Endometrial microvascular endothelial cells (primary cell): Measurements from ENCODE around the gene TLR8. TPM values are rescaled to one million over a fixed set of nuclear protein-coding genes. Genes with fewer than 3 reads are reported as not detected.
"Not testable (repeated sequence)": the region's sequence is repeated elsewhere in the genome, so short reads cannot be mapped to it uniquely, and the experiment has no call there.

Experiments
- in situ Hi-C: cut with HindIII; loops from 2 replicates; pipeline ENCODE4 v1.10.0; 2017; ENCODE audit warnings: low sequenced_read_pairs, low pct_unique_long_range_greater_than_20kb; ENCODE audit errors: inconsistent ontology term
- total RNA-seq: library from RNA; depleted of rRNA; stranded (reverse); fragments of >200 nt; gene quantifications from one replicate; pipeline ENCODE4 v1.2.3, GENCODE V29; 2015; ENCODE audit errors: inconsistent ontology term

TLR8 gene
- total RNA-seq, 1 donor from 2014 or later, result not detected

DNA sequence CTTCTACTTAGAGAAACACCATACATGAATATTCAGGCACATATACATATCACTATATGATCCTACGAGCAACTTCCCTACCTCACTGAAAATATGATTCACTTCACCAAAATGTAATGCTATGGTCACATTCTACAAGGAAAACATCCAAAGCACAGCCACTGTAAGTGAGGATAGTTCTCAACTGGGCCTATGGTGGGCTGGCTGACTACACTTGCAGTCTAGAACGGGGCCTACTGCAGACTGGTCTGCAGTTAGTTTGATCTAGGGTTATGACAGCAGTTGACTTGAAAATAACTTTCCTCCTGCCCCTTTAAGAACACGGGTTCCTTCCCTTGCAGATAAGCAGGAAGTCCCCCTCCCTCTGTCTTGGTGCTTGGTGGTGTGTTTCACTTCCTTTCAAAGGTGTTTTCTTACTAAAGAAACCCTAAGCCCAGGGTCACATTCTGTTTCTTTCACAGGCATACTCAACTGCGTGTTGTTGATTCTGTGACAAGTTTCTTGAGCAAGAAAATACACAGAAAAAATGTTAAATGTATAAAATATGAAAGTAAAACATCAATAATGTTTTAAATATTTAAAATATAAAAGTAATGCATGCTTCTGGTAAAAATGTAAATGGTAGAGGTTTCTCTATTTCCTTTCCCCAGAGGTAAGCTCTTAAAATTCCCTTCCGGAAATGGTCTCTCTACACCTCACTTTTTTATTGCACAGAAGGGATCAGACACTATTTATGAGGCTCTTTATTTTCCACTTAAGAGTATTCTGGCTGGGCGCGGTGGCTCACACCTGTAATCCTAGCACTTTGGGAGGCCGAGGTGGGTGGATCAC lies 50.5 kb downstream of the TLR8 start:
- in situ Hi-C loops, result no loop called here

DNA sequence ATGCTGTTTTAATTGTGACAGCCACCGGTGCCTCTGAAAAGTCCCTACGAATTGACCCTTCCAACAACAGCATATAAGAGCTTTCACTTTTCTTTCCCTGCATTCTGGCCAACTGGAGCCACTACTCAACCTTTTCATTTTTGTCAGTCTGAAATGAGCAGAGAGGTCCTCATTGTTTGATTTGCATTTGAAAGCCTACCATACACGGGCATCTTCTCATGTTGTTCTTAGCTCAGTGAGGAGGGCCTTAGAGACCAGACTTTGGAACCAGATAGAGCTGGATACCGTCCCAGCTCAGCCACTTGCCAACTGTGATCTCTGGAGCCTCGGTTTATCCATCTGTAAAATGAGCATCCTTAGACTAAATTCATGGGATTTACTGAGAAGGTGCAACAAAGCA lies 51.6 kb downstream of the TLR8 start:
- in situ Hi-C loops, result no loop called here

DNA sequence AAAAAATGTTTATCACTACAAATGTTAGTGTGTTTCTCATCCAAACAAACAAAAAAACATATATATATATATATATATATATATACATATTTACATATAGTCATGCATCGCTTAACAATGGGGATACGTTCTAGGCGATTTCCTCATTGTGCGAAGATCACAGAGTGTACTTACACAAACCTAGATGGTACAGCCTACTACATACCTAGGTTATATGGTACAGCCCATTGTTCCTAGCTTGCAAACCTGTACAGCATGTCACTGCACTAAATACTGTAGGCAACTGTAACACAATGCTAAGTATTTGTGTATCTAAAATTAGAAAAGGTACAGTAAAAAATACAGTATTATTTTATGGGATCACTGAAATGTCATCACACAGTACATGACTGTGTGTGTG lies 52.0 kb downstream of the TLR8 start:
- in situ Hi-C loops, result no loop called here

DNA sequence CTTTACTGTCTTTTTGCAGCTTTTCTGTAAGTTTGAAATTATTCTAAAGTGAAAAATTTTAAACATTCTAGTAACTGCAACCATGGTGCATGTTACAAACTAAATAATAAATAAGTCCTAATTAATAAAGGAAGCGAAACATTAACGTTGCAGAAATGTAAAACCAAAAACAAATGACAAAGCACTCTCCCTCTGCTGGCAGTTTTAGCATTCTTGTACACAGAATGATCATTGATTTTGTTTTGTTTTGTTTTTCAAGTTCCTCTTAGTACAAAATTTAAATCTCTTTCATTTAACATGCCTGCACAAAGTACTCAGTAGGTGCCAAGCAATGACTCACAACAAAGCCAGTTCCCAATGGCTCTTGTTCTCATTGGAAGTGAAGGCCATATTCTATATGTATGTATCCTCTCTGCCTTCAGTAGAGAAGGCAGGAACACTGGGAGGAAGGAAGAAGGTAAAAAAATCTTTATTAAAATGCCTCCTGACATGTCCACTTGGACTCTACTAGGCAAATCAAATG lies 54.8 kb downstream of the TLR8 start:
- in situ Hi-C loops, result no loop called here

DNA sequence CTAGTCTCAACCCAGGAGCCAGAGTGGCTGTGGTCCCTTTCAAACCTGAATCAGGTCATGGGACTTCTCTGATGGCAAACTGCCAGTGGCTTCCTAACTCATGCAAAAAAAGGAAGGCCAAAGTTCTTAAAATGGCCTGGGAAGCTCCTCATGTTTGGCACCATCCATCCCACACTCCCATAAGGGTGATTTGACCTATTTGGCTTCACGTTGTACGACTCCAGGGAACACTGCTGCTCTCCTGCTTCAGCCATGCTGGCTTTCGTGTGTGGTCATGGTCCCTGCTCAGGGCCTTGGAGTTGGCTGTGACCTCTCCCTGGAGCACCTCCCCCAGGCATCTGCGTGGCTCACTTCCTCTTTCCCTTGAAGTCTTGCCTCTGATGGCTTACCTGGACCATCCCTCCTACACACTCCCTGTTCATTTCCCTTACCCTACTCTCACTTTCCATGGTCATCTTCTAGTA lies 55.7 kb downstream of the TLR8 start:
- in situ Hi-C loops, result no loop called here

DNA sequence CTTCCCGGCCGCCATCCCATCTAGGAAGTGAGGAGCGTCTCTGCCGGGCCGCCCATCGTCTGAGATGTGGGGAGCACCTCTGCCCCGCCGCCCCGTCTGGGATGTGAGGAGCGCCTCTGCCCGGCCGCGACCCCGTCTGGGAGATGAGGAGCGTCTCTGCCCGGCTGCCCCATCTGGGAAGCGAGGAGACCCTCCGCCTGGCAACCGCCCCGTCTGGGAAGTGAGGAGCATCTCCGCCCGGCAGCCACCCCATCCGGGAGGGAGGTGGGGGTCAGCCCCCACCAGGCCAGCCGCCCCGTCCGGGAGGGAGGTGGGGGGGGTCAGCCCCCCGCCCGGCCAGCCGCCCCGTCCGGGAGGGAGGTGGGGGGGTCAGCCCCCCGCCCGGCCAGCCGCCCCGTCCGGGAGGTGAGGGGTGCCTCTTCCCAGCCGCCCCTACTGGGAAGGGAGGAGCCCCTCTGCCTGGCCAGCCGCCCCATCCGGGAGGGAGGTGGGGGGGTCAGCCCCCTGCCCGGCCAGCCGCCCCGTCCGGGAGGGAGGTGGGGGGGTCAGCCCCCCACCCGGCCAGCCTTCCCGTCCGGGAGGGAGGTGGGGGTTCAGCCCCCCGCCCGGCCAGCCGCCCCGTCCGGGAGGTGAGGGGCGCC lies 56.9 kb downstream of the TLR8 start:
- in situ Hi-C loops, result not testable (repeated sequence)

DNA sequence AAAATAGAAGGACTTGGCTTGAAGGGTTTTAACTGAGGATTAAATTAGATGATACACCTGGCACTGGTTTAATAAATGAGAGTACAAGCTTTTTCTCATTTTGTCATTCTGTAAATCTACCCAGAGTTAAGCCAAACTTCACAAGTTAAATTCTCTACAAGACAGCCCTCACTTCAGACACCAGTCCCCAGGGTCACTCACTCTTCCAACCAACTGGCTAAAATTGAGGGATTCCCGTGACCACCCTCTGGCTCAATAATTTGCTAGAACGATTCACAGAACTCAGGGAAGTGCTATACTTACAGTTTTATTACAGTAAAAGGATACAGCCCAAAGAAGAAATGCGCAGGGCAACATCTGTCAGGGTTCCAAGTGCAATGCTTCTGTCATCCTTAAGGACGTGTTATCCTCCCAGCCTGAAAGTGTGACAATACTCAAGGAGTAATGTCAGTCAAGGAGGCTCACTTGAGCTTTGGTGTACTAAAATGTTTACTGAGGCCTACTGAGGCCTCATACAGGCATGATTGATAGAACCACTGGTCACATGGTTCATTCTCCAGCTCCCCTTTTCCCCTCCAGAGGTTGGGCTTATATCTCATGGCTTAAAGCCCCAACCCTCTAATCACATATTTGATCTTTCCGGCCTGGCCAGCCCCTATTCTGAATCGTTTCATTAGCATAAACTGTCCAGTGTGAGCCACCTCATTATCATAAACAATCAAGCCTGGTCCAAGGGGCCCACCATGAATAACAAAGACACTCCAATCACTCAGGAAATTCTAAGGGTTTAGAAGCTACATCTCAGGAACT lies 58.9 kb downstream of the TLR8 start:
- in situ Hi-C loops, result no loop called here

DNA sequence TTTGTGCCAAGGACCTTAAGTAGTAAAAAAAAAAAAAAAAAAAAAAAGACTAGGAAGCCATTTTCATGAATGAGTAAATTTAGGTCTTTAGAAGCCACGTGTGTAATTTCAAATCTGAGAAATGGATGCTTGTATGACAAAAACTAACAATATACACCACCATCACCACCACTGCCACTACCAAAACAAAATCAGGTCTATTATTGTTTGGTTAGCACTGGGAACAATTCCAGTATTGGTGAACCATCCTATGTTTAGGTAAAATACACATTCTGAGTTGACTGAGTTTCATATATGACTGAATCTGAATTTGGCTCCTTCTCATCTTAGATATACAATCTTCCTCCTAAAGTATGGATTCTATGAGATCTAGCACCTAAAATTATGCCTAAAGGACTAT lies 59.7 kb downstream of the TLR8 start:
- in situ Hi-C loops, result no loop called here

DNA sequence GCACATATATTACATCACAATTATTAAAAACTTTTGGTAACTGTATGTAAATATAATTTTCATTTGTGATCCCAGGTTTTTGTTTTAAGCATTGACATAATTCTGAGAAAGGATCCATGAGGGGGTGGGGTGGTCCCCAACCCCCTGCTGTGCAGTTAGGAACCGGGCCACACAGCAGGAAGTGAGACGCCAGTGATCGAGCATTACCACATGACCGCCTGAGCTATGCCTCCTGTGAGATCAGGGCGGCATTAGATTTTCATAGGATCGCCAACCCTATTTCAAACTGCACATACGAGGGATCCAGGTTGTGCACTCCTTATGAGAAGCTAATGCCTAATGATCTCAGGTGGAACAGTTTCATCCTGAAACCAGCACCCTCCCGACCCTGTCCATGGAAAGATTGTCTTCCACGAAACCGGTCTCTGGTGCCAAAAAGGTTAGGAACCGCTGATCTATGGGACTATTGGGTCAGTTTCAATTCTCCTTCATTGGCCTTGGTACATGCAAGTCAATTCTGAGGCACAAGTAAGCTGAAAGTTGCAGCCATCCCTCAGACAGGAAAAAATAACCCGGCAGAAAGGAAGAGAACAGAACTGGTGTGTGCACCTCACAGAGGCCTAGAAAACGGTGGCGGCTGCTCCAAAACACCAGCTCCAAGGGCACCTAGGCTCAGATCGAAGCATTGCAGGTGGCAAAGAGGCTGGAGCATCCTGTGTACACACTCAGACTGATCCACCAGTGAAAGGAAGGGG lies 61.5 kb downstream of the TLR8 start:
- in situ Hi-C loops, result no loop called here

DNA sequence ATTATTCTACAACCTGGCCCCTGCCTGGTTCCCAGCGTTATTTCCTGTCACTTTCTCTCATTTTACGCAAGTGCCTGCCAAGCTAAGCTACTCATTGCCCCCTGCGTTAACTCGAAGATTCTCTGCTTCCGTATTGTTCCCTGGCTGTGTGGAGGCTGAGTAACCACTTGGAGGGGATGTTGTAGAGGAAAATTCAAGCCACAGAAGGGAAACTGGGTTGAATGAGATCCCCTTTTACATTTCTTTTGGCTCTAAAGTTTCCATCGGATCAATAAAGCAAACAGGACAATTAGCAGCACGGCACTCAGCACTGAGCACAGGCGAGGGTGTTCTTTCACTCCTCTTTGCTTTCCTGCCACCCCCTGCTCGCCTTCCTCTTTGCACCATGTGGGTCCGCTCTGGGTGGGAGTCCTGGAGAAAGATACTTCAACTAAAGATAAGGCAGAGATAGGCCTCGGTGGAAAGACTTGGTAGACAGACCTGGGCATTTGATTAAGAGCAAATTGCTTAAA lies 64.3 kb downstream of the TLR8 start:
- in situ Hi-C loops, result no loop called here

DNA sequence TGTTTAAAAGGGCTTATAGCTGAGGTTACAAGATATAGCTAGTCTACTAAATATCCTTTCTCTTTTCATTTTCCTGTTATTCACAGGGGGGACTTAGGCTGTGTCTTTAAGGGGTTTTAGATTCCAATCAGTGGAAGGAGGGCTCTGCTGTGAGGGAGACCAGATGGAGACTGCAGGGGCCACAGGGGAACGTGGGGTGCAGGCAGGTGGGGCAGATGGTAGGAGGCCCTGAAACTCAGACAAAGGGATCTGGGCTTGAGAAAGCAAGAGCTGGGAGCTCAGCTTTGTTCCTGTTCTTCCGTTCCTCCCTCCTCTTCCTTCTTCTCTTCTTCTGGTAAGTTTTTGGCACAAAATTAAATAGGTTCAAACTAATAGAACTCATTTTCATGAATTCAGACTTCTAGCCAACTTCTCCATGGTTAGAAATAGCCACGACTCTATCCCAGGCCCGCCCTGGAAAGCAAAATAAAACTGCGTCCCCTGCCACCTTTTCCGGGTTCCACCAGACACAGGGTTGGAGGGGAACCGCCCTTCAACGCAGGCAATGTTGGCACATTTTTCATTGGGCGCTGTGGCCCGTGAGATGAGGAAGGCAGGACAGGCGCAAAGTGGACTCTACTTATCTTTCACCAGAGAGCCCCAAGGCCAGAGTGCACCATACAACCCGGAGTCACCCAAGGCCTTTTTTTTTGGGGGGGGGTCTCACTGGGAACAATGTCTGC lies 65.0 kb downstream of the TLR8 start:
- in situ Hi-C loops, result no loop called here

DNA sequence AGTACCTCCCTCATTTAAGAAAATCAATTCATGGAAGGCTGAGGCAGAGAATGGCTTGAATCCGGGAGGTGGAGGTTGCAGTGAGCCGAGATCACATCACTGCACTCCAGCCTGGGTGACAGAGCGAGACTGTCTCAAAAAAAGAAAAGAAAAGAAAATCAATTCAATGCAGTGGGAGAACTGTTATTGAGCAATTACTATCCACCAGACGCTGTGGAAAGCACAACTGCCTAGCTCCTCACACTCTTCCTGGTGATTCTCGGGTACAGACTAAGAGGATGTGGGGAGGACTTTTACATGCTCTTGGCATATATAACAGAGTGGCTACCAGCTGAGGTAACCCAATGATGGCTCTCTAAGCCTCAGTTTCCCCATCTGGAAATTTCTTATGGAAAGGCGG lies 65.8 kb downstream of the TLR8 start:
- in situ Hi-C loops, result no loop called here

Other genes with a start within 250 kb of the TLR8 start
- gene PRPS2, start 115.2 kb upstream of the TLR8 start, total RNA-seq, result 35.0 TPM
- gene TLR7, start 39.5 kb upstream of the TLR8 start, total RNA-seq, result not detected
- 5,249 TPM for gene TMSB4X, start 68.5 kb downstream of the TLR8 start, total RNA-seq
- not detected for gene FAM9C, start 138.0 kb downstream of the TLR8 start, total RNA-seq